ENCODE data around the gene DTHD1. TPM values are rescaled to one million over a fixed set of nuclear protein-coding genes. Genes with fewer than 3 reads are reported as not detected.

Gene DTHD1
- total and polyA plus RNA-seq, 2 of the 8 experiments (the other 6 are each of a cell fraction or from before 2014, with no cell fraction given) = not detected

DNA sequence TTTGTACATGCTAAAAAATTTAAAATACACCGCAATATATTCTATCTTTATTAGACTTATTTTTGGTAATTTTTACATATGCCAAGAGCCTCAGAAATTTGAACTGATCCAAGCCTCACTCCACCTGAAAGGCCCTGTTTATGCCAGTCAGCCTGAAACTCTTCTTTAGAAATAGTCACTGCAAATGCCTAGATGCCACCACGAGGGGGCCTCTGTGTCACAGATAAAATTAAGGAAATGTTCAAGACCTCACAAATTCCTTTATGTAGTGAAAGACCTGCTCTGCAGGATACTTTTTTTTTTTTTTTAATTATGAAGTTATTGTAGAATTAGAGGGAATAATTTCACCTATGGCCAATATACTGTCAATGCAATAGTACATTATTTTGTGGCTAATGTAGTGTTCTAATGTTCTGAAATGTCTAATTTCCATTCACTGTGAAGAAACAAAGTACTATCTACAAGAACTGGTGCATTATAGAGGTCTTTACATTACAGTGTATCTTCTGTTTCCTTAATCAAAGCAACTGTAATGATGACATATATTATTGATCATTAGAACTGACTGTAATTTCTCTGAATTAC lies 69.8 kb downstream of the DTHD1 start:
- Histone ChIP-seq H3K4me1 (replicated peaks in 1 of 4; ENCODE audit: control insufficient read depth in 3 of 4, insufficient read depth in 4 of 4, low read length in 3 of 4) (peaks cover 0 to 4% (median 0%) of the 10 kb centered on the region in 4 experiments; a peak in 1 of 7 replicates), H3K18ac (ENCODE audit: extremely low read depth, low read length) (no peak overlapping the region), H3K14ac (ENCODE audit: insufficient read length) (no peak overlapping the region), H2BK15ac (ENCODE audit: low read length) (no peak overlapping the region), H3K36me3 (ENCODE audit: control insufficient read depth in 2 of 4, insufficient read depth in 4 of 4, low read length in 3 of 4) (no peaks in the 10 kb centered on the region), H3K79me2 (ENCODE audit: control insufficient read depth in 1 of 2, insufficient read depth in 2 of 2, low read length in 2 of 2) (no peaks in the 10 kb centered on the region), H3K56ac (replicated peaks; ENCODE audit: insufficient read length, low read depth, low read length) (no peak overlapping the region), H3K9ac (replicated peaks in 1 of 4; ENCODE audit: extremely low read depth in 1 of 4, low read depth in 3 of 4, low read length in 3 of 4) (no peak overlapping the region), H3K4me2 (ENCODE audit: insufficient read depth in 1 of 2, low read depth in 2 of 2, low read length in 2 of 2) (no peak overlapping the region), H4K20me1 (replicated peaks in 1 of 2; ENCODE audit: control insufficient read depth in 1 of 2, insufficient read depth in 2 of 2, low read length in 2 of 2) (no peaks in the 10 kb centered on the region), H2BK120ac (replicated peaks; ENCODE audit: low read depth, low read length) (no peak overlapping the region), H2AK5ac (ENCODE audit: low read depth, low read length) (no peak overlapping the region), H2BK20ac (ENCODE audit: low read length) (no peak overlapping the region), H3K4ac (replicated peaks; ENCODE audit: insufficient read length, low read depth, low read length) (no peak overlapping the region), H2AFZ (ENCODE audit: low read length) (no peak overlapping the region), H3K23me2 (ENCODE audit: low read depth, low read length) (no peaks in the 10 kb centered on the region; the same call in 1 of the 2 replicates), H3K23ac (ENCODE audit: insufficient read length) (no peak overlapping the region), H3K79me1 (ENCODE audit: low read depth, low read length) (no peaks in the 10 kb centered on the region), H4K91ac (replicated peaks; ENCODE audit: insufficient read length, low read length) (no peak overlapping the region), H2BK12ac (ENCODE audit: low read depth, low read length) (no peak overlapping the region), H3K4me3 (ENCODE audit: extremely low read depth in 1 of 4, insufficient read depth in 2 of 4, low read depth in 3 of 4, low read length in 4 of 4) (no peak overlapping the region), H4K8ac (ENCODE audit: extremely low read depth, insufficient read depth, low read length) (no peak overlapping the region), H3K27ac (ENCODE audit: low read depth, low read length) (no peak overlapping the region), H2BK5ac (ENCODE audit: low read depth, low read length) (no peak overlapping the region), H4K5ac (ENCODE audit: insufficient read length, low read depth, low read length) (no peak overlapping the region), H3K27me3 (replicated peaks in 1 of 4; ENCODE audit: control insufficient read depth in 3 of 4, extremely low read depth in 1 of 4, insufficient read depth in 3 of 4, low read length in 3 of 4) (no peaks in the 10 kb centered on the region), H3K9me3 (ENCODE audit: insufficient read depth in 2 of 2, low read depth in 1 of 2, low read length in 1 of 2) (no peaks in the 10 kb centered on the region)
- TF ChIP-seq ZNF274 (IDR thresholded peaks at IDR 0.05; ENCODE audit: borderline replicate concordance, extremely low read depth, low read length) (no peak), RAD21 (IDR thresholded peaks at IDR 0.05 in 1 of 2, conservative IDR thresholded peaks at IDR 0.05 in 1 of 2; ENCODE audit: low read depth in 2 of 2, low read length in 2 of 2) (peak; percentile 78 to 85)
- TF ChIP-seq, protein P1, sequence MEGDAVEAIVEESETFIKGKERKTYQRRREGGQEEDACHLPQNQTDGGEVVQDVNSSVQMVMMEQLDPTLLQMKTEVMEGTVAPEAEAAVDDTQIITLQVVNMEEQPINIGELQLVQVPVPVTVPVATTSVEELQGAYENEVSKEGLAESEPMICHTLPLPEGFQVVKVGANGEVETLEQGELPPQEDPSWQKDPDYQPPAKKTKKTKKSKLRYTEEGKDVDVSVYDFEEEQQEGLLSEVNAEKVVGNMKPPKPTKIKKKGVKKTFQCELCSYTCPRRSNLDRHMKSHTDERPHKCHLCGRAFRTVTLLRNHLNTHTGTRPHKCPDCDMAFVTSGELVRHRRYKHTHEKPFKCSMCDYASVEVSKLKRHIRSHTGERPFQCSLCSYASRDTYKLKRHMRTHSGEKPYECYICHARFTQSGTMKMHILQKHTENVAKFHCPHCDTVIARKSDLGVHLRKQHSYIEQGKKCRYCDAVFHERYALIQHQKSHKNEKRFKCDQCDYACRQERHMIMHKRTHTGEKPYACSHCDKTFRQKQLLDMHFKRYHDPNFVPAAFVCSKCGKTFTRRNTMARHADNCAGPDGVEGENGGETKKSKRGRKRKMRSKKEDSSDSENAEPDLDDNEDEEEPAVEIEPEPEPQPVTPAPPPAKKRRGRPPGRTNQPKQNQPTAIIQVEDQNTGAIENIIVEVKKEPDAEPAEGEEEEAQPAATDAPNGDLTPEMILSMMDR (IDR thresholded peaks at IDR 0.05; ENCODE audit: control extremely low read depth in 1 of 3, insufficient read depth in 1 of 3, low read depth in 1 of 3, low read length in 3 of 3) = peak in 2 of 3 experiments; percentile 61 to 72; a peak in 3 of 4 replicates
- CTCF ChIA-PET (ENCODE audit: partially characterized antibody) = interaction anchor here (0.8 to 4.2 kb wide), 5 partner anchors 8 to 53 kb away, joined by 3 to 36 read pairs (median 4); no protein-coding TSS in a partner anchor
- 5% methylated on average over 2 of the region's 2 CpGs; no CpG with 5 or more reads in 1 of the 2 experiments for WGBS, 2 experiments (ENCODE audit: extremely low coverage in 1 of 2, insufficient coverage in 1 of 2, insufficient read length in 1 of 2, insufficient replicate concordance in 2 of 2, low coverage in 1 of 2, low lambda C conversion rate in 2 of 2, missing lambda C conversion rate in 1 of 2)
- FAIRE-seq = no peak
- peak; percentile 9 to 60 for DNase-seq (ENCODE audit: low read depth in 1 of 2, low spot score in 2 of 2)
- POLR2A ChIA-PET (ENCODE audit: partially characterized antibody) = no interaction called here
